ENCODE measurements around the gene MAPT.
A peak's percentile ranks its signal among the peaks of the same experiment; 100 is the strongest.
"Not testable (repeated sequence)": the region's sequence is repeated elsewhere in the genome, so short reads cannot be mapped to it uniquely, and the experiment has no call there.

MAPT gene

GRCh38 chr17:45994987-45995386, 100.6 kb downstream of the MAPT start:
- DNase-seq (ENCODE audit: low read depth), result no peak

- no peak for DNase-seq (ENCODE audit: low read depth)
These were observed 101.4 kb downstream of the MAPT start for GRCh38 chr17:45995627-45996270.

GRCh38 chr17:45996282-45996937, 102.1 kb downstream of the MAPT start:
- no peak for DNase-seq (ENCODE audit: low read depth)

GRCh38 chr17:45997166-45997565, 102.8 kb downstream of the MAPT start:
- DNase-seq (ENCODE audit: low read depth), result no peak

GRCh38 chr17:45997624-45998023, 103.3 kb downstream of the MAPT start:
- no peak for DNase-seq (ENCODE audit: low read depth)

- DNase-seq (ENCODE audit: low read depth), result no peak
These were observed 104.9 kb downstream of the MAPT start, which contains the start of gene STH for GRCh38 chr17:45998987-45999899. TSS of gene STH (plus strand) at chr17:45999250. CDS start at chr17:45999280, 30 bp downstream.

GRCh38 chr17:45999900-46000290, 105.5 kb downstream of the MAPT start:
- DNase-seq (ENCODE audit: low read depth), result no peak

- DNase-seq (ENCODE audit: low read depth), result no peak
These were observed 105.9 kb downstream of the MAPT start for GRCh38 chr17:46000292-46000691.

GRCh38 chr17:46000757-46001156, 106.4 kb downstream of the MAPT start:
- DNase-seq (ENCODE audit: low read depth), result no peak

GRCh38 chr17:46001390-46002310, 107.3 kb downstream of the MAPT start:
- no peak for DNase-seq (ENCODE audit: low read depth)

- DNase-seq (ENCODE audit: low read depth), result peak; percentile 61
These were observed 108.1 kb downstream of the MAPT start for GRCh38 chr17:46002311-46002972.

- DNase-seq (ENCODE audit: low read depth), result no peak
These were observed 108.6 kb downstream of the MAPT start for GRCh38 chr17:46002973-46003316.

- DNase-seq (ENCODE audit: low read depth), result no peak
These were observed 109.8 kb downstream of the MAPT start for GRCh38 chr17:46003907-46004748.

- not testable (repeated sequence) for DNase-seq (ENCODE audit: low read depth)
These were observed 111.7 kb downstream of the MAPT start for GRCh38 chr17:46006082-46006481.

GRCh38 chr17:46007461-46007965, 113.2 kb downstream of the MAPT start:
- no peak for DNase-seq (ENCODE audit: low read depth)

- DNase-seq (ENCODE audit: low read depth), result no peak
These were observed 114.2 kb downstream of the MAPT start for GRCh38 chr17:46008591-46008990.

GRCh38 chr17:46009681-46010596, 115.6 kb downstream of the MAPT start:
- no peak for DNase-seq (ENCODE audit: low read depth)

- no peak for DNase-seq (ENCODE audit: low read depth)
These were observed 116.3 kb downstream of the MAPT start for GRCh38 chr17:46010597-46011186.
